Stimulated activated CD8-positive, alpha-beta memory T cell treated with anti-CD3 and anti-CD28 coated beads, Interleukin-7, amount 100 ng/mL, for 48 hours (primary cell): ENCODE measurements around the gene GRK5.
"Not testable (repeated sequence)": the region's sequence is repeated elsewhere in the genome, so short reads cannot be mapped to it uniquely, and the experiment has no call there.

ENCODE experiments used
- DNase-seq, 2 donors: peaks; one replicate each; pipeline ENCODE4 v3.0.0-alpha.2; 2020; ENCODE audit warnings: low read depth in 1 of 2; ENCODE audit errors: extremely low read depth in 1 of 2

The GRK5 gene

DNA sequence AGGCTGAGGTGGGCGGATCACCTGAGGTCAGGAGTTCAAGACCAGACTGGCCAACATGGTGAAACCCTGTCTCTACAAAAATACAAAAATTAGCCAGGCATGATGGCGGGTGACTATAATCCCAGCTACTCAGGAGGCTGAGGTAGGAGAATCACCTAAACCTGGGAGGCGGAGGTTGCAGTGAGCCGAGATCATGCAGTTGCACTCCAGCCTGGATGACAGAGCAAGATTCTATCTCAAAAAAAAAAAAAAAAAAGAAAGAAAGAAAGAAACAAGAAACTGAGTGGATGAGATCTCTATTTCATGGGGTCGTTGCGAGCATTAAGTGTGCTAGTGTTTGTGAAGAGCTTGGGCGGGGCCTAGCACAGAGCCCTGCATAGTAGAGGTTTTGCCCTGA is 65.0 kb downstream of the GRK5 start:
- DNase-seq = not testable (repeated sequence)

DNA sequence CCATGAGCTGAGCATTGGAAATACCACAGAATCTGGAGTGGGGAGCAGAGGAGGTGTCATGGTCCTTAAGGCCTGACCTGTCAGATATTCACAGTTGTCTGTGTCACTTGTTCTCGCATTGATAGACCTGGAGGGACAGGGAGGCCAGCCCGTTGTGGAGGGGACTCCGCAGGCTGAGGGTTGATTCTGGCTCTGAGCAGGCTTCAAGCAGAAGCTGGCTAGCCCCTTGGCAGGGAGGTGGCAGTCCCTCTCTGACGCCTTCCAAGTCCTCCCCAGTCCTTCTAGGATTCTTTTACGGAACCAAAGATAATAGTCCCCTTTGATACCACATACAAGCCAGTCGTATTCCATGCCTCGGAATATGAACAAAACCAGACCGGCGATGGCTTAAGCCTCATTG is 65.4 kb downstream of the GRK5 start:
- DNase-seq = no peak

DNA sequence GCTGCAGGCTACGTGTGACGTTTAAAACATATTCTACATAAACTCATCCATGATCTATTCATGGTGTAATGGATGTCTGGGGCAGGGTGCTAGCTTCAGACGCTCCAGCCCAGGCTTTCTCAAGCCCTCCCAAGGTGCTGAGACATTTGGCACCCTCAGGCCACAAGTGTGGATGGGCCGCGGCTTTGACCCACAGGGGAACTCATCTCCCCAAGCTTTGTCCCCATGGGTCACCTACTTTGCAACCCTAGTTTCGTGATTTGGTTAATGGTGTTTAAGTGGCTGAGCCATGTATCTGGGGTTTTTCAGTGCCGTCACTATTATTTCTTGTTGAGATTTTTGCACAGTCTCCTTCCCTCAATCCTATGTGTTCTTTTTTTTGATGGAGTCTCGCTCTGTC is 66.0 kb downstream of the GRK5 start:
- DNase-seq = no peak

DNA sequence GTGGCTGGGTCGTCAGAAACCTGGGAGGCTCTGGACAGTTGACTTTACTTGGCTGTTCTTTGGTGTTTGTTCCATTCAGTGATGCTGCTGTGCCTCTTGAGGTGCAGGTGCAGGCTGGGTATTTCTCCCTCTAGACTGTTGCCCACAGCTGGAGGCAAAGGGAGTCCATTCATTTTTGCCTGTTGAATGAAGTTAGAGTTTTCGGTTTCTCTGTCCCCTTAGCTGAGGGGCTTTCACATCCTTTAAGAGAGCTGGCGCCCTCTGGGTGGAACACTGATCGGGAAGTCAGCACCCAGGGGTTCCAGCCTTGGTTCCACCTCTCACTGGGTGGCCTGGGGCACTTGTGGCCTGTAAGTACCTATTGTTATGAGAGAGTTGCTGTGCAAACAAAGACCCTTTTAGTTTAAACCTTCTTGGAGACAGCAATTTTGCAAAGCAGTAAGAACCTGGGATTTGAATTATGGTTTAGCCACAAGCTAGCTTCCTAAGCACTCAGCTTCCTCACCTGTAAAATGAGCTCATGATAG is 67.2 kb downstream of the GRK5 start:
- DNase-seq = no peak

DNA sequence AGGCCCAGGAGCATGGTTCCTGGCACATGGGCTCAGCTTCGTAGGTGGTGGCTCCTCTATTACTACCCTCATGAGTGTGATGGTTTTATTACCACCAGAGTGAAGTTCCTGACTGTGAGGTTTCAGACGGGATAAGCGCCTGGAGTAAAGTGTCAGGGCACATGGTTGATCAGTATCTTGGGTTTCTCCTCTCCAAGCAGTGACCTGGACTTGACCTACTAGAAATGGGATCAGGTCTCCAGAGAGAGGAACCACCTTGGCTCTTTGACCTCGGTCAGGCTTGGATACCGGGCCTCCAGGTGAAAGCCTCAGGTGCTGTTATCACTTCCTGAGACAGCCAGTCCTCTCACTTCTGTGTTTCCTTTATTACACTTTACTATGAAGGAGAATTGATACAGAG is 67.7 kb downstream of the GRK5 start:
- no peak for DNase-seq

DNA sequence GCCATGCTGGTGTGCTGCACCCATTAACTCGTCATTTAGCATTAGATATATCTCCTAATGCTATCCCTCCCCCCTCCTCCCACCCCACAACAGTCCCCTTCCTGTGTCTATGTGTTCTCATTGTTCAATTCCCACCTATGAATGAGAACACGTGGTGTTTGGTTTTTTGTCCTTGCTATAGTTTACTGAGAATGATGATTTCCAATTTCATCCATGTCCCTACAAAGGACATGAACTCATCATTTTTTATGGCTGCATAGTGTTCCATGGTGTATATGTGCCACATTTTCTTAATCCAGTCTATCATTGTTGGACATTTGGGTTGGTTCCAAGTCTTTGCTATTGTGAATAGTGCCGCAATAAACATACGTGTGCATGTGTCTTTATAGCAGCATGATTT is 68.8 kb downstream of the GRK5 start:
- DNase-seq = not testable (repeated sequence)

DNA sequence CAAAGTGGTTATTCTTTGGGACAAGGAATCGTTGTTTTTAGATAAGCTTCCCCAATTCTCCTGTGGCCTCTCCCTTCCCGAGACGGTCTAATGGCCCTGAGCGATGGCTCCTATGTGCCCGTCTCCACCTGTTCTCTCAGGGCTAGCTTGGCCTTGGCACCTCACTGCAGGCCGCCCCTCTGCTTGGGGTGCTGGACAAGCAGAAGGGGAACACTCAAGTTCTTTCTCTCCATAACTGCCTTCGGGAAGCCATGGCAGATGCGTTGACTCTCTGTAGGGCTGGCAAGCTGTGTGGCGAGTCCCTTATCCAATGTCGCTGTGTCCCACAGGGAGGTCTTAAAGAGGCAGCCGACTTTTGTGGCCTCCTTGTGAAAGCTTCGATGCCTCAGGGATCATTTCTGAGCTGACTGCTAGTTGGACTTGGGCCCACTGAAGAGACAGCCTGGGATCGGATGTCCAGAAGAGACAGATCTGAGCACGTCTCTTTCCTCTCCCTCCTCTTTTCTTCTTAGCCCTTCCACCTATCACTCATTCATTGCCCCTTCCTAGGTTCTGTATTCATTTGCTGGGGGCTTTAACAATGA is 70.8 kb downstream of the GRK5 start:
- no peak for DNase-seq

DNA sequence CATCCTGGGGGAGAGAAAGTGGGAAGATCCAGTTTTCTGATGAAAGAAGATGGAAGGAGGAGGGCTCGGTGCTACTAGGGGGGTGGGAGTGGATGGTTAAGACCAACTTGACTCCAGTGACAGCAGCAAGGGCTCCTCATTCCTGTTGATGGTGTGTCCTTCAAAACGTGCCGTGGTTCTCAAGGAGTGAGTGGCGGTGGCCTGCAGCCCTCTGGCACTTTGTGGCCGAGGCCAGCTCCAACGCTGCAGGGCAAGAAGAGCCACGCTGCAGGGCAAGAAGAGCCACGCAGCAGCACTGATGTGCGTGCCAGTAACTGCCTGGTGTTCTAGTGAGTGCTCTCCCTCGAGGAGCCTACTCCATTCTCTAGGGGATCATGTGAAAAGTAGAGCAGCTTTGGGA is 72.1 kb downstream of the GRK5 start:
- DNase-seq = no peak

DNA sequence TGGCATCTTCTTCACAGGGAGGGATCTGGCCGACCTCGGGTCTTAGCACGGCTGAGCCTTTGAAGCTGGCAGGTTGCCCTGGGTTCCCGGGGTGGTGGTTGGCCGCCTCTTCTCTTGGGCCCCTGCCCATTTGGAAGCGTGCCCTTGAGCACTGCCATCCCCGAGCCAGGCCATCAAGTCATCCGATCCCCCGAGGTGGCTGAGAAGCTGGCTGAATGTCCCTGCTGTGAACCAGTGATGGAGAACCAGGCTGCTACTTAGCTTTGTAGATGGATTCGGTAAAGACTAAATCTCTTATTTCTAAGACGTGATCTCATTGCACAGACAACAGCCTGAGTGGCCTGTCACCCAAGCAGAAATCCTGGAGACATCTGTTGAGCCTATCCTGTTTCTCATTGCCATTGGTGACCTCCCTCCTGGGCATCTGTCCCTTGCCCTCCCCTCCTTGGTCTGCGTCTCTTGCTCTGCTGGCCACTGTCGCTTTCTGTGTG is 74.3 kb downstream of the GRK5 start:
- no peak for DNase-seq

DNA sequence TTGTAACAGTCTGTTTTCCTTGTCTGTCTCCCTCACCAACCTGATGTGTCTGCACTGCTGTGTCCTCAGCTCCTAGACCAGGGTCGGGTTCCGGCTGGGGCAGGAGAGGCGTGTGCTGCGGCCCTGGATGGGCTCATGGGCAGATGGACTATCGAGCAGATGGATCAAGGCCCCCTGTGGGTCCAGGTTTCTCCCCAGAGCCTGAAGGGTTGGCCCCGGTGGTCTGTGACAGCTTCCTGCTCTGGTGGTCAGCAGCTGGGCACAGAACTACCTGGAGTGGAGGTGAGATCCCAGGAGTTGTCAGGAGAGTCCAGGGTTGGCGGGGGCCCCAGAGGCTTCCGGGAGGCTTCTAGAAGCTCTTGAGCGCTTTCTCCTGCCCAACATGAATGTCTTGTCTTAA is 75.1 kb downstream of the GRK5 start:
- DNase-seq = no peak

DNA sequence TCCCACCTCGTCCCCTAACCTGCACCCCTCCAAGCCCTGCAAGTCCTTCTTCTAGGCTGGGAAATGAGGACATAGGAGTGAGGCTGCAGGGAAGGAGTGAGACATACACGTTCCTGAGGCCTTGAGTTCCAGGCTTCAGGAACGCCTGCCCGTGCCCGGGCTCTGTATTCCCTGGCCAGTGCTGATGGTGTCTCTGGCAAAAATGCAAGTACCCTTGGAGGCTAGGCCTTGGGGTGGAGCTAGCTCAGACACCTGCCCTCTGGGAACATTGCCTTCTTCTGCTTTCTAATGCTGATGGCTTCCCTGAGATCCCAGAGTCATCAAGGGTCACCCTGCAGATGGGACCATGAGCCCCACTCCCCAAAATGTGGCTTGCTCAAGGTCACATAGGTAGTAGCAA is 76.0 kb downstream of the GRK5 start:
- DNase-seq = no peak

DNA sequence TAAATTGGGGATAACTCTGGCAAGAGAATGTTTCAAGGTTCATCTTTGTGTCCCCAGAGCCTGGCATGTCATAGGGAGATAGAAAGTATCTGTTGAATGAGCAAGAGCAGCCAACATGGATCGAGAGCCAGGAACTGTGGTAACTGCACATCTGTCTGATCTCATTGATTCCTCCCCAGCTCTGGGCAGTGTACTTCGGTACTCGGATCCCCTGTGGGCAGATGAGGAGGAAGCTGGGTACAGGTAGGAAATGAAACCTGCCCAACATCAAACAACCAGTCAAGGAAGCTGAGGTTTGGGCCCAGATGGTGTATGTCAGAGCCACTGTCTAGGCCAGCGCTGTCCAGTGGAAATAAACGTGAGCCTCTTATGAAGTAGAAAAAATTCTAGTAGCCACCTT is 76.4 kb downstream of the GRK5 start:
- no peak for DNase-seq

DNA sequence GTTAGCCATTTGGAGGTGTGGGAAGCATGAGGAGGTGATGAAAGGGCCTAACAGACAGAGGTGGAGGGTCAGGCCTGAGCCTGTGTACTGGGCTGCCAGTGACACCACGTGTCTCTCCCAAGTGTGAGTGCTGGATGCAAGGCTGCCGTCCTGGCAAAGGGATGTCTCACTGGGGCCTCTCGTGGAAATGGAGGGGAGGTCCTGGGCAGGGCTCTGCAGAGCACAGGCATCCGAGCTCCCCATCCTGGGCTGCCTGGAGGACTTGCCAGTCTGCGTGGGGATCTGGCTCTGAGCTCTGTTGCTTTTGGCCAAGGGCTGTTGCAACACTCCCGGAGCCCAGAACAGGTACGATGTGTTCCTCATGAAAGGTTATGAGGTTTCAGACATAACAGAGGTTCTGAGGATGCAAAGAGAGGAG is 77.3 kb downstream of the GRK5 start:
- DNase-seq = no peak

DNA sequence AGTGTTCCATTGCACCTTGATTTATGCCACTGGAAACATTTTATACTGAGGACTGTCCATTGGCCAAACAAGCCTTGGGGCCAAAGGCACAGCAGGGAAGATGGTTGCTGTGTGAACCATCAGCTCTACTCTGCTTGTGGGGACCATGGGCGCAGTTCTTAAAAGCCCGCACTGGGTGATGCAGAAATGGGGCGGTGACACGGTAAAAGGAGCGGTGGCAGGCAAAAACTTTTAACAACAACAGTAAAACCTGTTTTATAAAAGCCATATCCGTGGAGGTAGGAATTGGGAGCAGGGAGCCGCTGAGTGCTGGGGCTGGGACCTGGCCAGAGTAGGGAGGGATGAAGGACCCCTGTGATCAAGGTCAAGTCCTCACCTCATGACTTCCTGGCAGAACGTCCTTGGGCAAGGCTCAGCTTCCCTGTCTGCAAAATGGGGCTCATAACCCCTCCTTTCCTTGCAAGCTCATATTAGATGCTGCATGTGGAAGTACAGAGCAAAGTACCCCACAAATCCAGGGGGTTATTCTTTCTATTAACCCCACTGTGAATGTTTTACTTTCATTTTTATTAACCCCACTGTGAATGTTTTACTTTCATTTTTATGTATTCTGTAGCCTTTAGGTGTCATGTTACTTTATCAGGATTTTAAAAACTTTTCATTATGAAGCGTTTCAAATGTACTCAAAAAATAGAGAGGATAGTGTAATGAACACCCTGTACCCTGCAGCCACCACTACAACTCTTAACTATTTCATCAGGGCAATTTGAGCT is 78.3 kb downstream of the GRK5 start:
- DNase-seq = no peak

DNA sequence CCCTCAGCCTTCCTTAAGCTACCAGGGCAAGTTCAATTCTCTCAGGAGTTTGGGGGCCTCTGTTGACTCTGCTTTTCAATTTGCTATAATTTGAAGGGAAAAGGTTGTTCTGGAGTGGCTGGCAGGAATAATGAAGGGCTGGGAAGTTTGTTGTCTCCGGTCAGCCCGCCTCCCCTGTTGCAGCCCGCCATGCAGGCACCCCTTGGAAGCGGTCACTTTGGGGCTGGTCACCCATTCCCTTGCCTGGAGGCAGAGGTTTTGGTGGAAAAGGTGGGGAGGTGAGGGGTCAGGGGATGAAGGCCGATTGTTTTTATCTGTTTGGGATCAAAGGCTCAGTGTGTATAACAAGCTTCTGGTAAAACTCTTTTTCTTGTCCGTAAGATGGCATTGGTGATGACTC is 79.1 kb downstream of the GRK5 start:
- no peak for DNase-seq

DNA sequence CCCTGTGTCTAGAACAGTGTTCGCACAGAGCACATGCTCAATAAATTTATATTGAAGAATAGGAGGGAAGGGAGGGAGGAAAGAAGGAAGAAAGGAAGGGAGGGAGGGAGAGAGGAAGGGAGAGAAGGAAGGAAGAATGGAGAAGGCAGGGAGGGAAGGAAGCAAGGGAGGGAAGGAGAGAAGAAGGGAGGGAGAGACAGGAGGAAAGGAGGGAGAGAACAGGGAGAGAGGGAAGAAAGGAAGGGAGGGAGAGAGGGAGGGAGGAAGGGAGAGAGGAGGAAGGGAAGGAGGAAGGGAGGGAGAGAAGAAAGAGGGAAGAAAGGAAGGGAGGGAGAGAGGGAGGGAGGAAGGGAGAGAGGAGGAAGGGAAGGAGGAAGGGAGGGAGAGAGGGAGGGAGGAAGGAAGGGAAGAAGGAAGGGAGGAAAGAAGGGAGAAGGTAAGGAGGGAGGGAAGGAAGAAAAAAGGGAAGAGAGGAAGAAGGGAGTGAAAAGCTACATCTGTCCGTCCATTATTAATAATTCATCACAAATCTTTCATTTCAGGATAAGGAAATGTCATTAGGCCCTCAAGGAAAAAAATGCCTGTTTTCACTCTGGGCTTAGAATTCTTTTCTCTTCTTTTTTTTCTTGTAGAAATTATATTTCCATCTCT is 79.7 kb downstream of the GRK5 start:
- DNase-seq = no peak

DNA sequence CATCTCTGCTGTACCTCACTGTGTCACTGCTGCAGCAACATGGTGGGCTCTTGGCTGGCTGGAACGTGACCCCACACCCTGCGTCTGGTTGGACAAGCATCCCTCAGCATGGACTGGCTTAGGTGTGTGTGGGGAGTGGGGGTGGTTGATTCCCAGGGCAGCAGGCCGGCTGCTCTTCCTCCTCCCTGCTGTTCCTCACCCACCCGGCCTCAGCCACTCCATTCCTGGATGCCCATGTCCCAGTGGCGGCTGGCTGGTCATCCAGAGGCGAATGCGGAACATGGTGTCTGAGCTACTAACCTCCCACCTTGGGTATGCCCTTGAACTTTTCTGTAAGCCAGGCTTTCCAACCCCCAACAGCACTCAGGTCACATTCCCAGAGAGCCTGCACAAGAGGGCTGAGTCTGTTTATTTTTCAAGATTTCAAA is 81.2 kb downstream of the GRK5 start:
- DNase-seq = no peak

DNA sequence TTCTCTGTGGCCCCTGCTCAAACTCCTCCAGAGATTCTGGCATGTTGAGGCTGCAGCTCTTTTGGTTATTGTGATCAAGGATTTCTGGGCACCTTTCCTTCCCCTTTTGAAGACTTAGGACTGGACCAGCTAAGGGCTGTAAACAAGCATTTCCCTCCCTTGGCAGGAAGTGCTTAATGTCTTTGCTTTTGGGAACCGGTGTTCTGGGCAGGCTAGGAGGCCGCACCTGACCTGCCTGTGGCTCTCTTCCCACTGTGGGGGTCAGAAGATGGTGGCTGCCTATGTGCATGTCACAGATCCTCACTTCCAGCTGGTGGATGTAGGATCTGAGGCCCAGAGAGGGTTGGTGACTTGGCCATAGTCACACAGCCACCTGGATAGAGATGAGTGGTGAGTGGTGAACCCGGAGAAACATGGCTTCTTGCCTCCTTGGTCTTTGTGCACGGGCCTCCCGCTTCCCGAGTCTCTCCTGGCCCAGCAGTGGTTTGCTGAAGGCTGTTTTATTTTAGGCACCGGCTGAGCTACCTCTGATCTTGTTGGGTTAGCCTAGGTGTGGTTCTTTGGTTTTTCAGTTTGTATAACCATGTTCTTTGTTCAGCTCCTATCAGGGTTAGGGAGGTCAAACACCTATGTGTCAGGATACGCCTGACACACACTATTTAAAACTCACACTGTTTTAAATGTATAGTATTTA is 82.0 kb downstream of the GRK5 start:
- DNase-seq = no peak

DNA sequence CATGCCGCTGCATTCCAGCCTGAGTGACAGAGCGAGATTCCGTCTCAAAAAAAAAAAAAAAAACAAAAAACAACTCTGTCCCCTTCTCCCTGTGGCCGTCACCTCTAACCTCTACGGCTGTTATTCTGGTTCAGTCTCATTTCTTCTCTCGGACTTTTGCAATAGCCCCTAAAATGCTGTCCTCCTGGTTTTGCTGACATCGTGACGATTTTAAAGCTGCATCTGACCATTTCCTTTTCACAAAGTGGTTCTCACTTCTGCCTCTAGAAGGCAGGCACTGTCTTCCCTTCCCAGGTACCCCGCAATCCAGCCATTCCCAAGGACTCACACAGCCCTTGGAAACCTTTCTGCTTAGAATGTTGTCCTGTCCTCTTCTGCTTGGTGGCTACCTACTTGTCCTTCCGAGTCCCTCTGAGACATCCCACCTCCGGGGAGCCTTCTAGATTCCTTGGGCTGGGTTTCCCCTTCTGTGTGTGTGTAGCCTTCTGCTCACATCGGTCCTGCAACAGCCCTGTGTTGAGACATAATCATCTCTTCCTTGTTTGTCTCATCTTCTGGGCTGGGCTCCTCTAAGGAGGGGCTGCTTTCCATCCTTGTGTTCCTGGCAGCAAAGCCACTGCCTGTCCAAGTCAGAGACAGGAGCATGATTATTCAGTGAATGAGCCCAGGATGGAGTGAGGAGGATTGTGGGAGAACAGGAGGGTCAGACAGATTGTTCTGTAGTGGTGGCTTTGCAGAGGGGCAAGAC is 83.1 kb downstream of the GRK5 start:
- no peak for DNase-seq

DNA sequence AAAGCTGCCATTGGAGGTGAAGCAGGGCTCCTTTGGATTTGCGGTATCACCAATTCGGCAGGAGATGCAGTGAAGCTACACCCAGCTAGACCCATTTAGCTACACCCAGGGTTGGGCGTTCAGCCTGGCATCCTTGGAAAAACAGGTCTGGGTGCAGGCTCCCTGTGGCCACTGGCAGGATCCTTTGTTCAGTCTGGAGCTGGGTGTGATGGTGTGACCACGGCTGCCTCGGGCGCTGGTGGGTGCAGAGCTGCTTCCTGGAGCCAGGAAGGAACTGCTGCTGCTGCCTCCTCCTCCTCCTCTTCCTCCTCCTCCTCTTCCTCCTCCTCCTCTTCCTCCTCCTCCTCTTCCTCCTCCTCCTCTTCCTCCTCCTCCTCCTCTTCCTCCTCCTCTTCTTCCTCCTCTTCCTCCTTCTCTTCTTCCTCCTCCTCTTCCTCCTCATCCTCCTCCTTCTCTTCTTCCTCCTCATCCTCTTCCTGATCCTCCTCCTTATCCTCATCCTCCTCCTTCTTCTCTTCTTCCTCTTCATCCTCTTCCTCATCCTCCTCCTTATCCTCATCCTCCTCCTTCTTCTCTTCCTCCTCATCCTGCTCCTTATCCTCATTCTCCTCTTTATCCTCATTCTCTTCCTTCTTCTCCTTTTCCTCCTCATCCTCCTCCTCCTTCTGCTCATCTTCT is 84.0 kb downstream of the GRK5 start:
- DNase-seq = no peak
